Muscle of back (tissue), 13 donors: ENCODE measurements around the gene CYP27B1. TPM values are rescaled to one million over a fixed set of nuclear protein-coding genes. Genes with fewer than 3 reads are reported as not detected.

Source experiments
- DNase-seq, 3 donors: peaks; one replicate each; pipeline versions ENCODE4 v3.0.0 to v3.0.0-alpha.2; 2013
- long read RNA-seq, 9 donors: transcript quantifications; one replicate each; lab custom pipeline, GENCODE V29; 2026
- polyA plus RNA-seq, 10 donors: library from polyadenylated mRNA; unstranded; fragments of 120-200 nt; gene quantifications; one replicate each; pipeline ENCODE4 v1.2.1, GENCODE V29; 2013; ENCODE audit not compliant: insufficient read length in 10 of 10

CYP27B1 gene
- 1 to 10 TPM in 3 of 10 donors, under 1 TPM in 7; 0.20 to 1.3 (median 0.82) TPM for polyA plus RNA-seq
- long read RNA-seq, donor 1: 0 reads
- long read RNA-seq, donor 2: 0 reads
- long read RNA-seq, donor 3: 0 reads
- long read RNA-seq, donor 4: 0 reads
- long read RNA-seq, donor 5: 0 reads
- long read RNA-seq, donor 6: 0 reads
- long read RNA-seq, donor 7: 0 reads
- long read RNA-seq, donor 8: 0 reads
- long read RNA-seq, donor 9: 0 reads

GRCh38 chr12:57766464-57767304 is at the start of gene CYP27B1:
Gene CYP27B1 (minus strand): TSS chr12:57767078. CDS start chr12:57767041, 37 bp downstream.
- peak in 1 of 3 donors; percentile 32 for DNase-seq

GRCh38 chr12:57816001-57816854 is 49.4 kb upstream of the CYP27B1 start:
- peak in 1 of 3 donors; percentile 3 for DNase-seq

GRCh38 chr12:57815177-57816000 is 48.5 kb upstream of the CYP27B1 start:
- DNase-seq: peak in 1 of 3 donors; percentile 11

GRCh38 chr12:57813971-57814772 is 47.3 kb upstream of the CYP27B1 start:
- DNase-seq: peak in 1 of 3 donors; percentile 19

- DNase-seq: no peak
Observed at GRCh38 chr12:57813111-57813970, 46.5 kb upstream of the CYP27B1 start.

- DNase-seq: no peak
Observed at GRCh38 chr12:57811028-57811755, 44.3 kb upstream of the CYP27B1 start.

GRCh38 chr12:57810450-57810849 is 43.6 kb upstream of the CYP27B1 start:
- peak in 1 of 3 donors; percentile 10 for DNase-seq

GRCh38 chr12:57809425-57809824 is 42.5 kb upstream of the CYP27B1 start:
- DNase-seq: no peak

GRCh38 chr12:57808351-57808750 is 41.5 kb upstream of the CYP27B1 start:
- no peak for DNase-seq

GRCh38 chr12:57807285-57807684 is 40.4 kb upstream of the CYP27B1 start:
- DNase-seq: no peak

- DNase-seq: no peak
Observed at GRCh38 chr12:57806677-57807076, 39.8 kb upstream of the CYP27B1 start.

GRCh38 chr12:57803319-57803893 is 36.5 kb upstream of the CYP27B1 start:
- DNase-seq: no peak

GRCh38 chr12:57802607-57803006 is 35.7 kb upstream of the CYP27B1 start:
- no peak for DNase-seq

- no peak for DNase-seq
Observed at GRCh38 chr12:57800965-57801364, 34.1 kb upstream of the CYP27B1 start.

GRCh38 chr12:57797933-57798332 is 31.1 kb upstream of the CYP27B1 start:
- DNase-seq: no peak

- DNase-seq: no peak
Observed at GRCh38 chr12:57796996-57797395, 30.1 kb upstream of the CYP27B1 start.

GRCh38 chr12:57795354-57795753 is 28.5 kb upstream of the CYP27B1 start:
- no peak for DNase-seq

- peak in 1 of 3 donors; percentile 49 for DNase-seq
Observed at GRCh38 chr12:57793920-57794319, 27.0 kb upstream of the CYP27B1 start.
